ENCODE data around the gene TENM4.

Gene TENM4

DNA sequence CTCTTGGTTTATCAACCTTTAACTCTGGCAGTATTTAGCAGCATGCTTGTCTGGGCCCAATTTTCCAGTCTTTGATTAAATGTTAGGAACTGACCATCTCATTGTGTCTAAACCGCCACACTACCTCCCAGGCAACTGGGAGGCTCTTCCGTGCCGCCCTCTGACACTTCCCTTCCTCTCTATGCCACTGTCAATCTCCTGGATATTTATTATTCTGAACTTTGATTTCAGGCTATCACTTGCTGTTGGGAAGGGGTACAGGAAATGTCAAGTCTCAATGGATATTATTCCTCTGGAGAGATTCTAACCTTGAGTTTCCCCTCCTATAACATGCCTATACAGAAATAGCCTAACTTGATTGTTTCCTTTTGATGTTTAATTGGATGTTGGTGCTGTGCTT lies 643.3 kb downstream of the TENM4 start:
- no peak for DNase-seq

DNA sequence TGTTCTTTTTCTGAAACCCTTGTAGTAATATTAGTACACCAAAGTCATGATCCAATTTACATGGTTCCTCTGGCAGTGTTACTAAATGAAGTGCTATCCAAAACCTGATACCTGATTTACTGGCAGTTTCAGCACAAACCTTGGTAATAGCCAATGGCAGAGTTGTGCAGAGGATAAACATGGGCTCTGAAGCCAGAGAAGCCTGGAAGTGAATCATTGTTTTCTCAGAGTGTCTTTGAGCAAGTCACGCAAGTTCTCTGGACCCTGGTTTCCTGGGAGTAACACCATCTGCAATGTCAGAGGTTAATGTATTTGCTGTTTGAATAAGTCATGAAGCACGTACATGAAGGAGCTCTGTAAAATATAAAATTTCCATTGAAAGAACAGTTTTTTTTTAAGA lies 643.9 kb downstream of the TENM4 start:
- DNase-seq, result no peak

DNA sequence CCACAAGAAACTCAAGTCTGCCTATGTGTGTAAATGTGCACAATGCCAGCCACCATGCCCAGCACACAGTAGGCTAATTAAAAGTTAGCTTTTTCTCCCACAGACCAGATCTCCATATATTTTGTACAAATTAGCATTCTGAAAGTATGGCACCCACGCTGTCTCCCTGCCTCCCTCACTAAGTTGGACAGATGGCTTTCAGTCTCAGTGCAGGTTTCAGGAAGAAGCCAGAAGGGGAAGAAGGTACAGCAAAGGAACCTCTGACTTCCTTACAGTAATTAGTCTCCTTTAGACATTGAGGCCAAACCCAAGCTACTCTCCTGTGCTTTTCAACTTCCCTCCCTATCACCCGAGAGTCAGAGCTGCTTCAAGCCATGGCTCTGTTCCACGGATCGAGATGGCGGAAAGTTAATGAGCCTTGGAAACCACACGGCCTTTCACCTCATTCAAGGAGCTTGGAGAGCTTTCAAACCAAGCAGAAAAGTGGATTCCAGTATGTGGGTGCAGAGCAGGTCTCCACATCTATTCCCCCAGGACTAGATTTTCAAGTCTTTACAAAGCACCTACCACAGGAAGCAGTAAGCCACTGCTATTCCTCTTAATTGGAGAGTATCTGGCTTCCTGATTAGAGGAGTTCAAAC lies 645.1 kb downstream of the TENM4 start:
- no peak for DNase-seq

GRCh38 chr11:78791964-78792363 lies 648.9 kb downstream of the TENM4 start:
- DNase-seq, result no peak

DNA sequence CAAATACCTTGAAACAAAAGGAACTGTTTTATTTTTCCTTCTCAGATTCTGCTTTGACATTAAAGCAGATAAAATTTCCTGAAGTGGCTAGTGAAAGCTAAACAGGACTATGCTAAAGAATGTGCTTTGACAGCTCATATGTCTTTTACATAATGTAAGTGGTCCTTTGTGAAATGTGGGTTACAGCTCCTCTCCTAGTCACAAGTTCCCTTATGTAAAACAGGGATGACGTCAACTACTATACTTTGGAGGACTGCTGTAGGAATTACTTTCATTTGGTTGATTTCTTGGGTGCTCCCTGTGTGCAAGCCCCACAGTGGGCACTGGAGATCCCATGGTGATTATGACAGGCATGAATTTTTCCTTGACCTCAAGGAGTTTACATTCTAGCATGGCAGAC lies 649.6 kb downstream of the TENM4 start:
- no peak for DNase-seq

DNA sequence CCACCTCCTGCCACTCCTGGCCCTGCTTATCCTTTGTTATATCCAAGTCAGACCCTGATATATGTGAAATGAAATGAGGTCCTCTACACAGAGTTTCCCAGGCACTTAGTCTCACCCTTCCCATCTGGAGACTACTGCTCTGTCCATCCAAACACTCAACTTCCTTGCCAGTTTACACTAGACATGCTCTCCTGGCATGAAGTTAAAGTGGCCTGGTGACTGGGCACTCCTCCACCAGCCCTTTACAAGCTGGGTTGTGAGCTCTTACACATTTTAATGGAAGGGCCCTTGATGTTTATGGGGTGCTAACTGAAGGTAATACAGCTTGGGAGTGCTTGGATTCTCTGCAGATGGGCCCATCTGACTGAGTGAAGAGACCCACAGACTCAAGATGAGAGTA lies 650.0 kb downstream of the TENM4 start:
- DNase-seq, result no peak

- DNase-seq, result no peak
These were observed 651.5 kb downstream of the TENM4 start for GRCh38 chr11:78789375-78789774.

DNA sequence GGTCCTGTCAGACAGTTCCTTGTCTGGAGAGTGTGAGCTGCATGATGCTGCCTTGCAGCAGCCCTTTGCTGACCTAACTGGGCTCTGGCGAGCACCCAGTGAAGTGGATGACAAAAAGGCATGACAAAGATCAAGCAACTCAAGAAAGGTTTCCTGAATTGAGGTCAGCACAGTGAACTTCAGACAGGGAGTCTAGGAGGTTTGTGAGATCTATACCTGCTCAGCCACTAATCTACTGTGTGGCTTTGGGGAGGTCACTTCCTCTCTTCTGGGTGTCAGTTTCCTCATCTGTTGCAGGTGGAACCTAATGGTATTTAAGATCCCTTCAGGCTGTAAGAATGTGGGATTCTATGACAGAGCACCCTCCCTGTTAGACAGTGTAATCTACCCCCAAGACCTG lies 652.3 kb downstream of the TENM4 start:
- no peak for DNase-seq

DNA sequence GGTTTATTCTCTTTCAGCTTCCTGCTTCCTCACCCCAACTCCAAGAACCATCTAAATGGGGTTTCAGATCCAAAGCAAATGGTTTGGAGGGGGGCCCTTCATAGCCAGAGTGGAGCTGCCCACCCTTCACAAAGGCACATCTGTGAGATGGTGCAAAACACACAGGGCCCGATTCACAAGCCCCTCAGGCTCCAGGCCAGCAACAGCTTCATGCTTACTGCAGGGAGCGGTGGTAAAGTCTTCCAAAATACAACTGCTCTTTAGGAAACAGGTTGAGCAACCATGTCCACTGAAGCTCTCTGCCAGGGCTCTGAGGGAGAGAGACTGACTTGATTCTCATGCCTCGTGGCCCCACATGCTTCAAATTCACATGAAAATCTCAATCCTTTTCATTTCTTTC lies 653.1 kb downstream of the TENM4 start:
- DNase-seq, result no peak

- DNase-seq, result no peak
These were observed 654.1 kb downstream of the TENM4 start for GRCh38 chr11:78786746-78787145.

GRCh38 chr11:78786086-78786485 lies 654.7 kb downstream of the TENM4 start:
- DNase-seq, result no peak

DNA sequence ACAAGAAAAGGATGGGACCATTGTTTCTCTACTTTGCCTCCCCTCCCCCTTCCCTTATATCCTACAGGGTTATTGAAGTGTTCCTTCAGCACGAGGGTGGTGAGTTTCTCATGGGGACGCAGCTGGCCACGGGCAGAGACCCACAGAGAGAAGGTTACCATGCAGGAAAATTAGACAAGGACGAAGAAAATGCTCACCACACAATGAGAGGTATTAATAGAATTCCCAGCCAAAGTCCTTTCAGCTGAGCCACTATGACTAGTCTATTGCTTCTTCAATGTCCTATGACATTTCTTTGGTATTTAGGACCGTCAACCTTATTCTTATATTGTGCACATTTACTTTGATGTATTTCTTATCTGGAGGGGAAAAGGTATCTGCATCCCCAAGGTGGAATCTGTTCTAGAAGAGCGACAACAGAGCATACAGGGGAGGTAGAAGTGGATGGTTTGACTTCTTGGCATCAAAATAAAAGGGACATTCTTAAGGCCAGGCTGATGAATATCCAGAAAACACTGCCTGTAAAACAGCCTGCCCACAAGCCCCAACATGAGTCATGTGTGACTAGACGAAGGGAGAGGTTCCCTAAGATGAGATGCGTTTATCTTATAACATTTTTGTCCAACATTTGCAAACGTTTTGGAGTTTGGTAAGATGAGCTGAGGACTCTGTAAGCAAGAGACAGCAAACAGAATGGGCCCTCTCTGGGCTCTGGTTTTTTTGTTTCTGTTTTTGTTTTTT lies 656.3 kb downstream of the TENM4 start:
- DNase-seq, result no peak

DNA sequence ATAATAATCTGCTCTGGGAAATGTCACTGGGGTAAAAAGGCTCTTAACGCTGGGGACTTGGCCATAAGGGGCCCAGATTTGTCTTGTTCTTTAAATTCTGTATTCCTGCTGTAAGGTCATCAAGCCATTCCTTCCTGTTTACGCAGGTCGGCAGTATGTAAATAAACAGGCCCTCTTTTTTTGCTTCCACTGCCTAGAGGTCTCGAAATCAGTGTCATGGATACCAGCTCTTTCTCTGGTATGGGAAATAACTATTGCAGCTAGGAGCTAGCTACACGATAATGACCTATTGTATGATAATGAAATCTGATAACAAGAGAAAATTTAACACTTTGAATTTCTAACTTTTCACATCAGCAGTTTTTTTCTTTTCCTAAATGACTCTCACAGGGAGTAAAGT lies 657.0 kb downstream of the TENM4 start:
- DNase-seq, result no peak

DNA sequence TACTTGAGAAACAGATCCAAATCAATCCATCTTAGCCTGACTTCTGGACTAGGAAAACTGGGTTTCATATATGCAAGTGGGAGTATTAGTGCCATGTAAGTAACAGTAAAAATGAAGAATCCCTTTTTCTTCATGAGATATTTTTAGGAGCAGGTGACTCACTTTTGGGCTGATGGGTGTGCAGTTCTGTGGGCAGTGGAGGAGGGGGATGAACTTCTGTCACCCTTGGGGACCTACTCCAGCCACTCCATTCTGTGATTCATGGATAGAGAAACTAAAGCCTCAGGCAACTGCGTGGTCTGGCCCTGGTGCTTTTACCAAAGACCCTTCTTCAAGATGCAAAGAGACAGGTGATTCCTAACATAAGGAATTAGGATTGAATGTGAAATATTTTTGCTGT lies 657.5 kb downstream of the TENM4 start:
- DNase-seq, result no peak

DNA sequence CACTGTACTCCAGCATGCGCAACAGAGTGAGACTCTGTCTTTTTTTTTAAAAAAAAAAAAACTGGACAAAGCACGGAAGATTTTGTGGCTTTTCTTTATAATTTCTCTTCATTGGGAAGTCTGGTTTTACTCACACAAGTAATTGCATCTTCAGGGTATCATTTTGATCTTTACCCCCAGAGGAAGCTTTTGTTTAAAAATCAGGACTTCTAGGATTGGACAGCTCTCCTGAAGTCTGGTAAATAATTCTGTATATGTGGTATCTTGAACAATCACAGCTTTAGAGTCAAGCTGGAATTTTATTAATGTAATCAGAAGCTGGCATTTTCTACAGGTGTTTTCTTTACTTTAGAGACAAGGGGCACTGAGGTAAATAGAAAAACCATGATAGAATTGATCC lies 658.1 kb downstream of the TENM4 start:
- DNase-seq, result no peak

DNA sequence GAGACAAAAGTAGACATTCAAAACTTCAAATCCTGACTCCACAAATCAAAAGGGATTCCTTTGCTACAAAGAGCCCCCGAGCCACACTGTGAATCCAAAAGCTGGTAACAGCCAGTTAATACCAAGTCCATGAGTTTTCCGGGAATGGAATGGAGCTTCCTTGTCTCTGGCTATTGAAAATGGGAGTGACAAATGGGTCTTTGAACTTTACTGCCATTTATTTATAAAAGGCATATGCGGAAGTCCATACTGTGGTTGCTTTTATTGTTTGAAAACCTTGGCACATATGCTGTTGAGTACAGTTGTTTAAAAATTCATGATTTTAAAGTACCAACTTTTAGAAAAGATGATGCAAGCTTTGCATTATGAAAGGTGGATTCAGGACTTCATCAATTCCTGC lies 659.9 kb downstream of the TENM4 start:
- no peak for DNase-seq

- DNase-seq, result no peak
These were observed 667.3 kb downstream of the TENM4 start for GRCh38 chr11:78773492-78773891.

GRCh38 chr11:78773077-78773476 lies 667.8 kb downstream of the TENM4 start:
- no peak for DNase-seq

GRCh38 chr11:78772186-78772585 lies 668.6 kb downstream of the TENM4 start:
- DNase-seq, result no peak

- no peak for DNase-seq
These were observed 669.9 kb downstream of the TENM4 start for GRCh38 chr11:78770931-78771330.

DNA sequence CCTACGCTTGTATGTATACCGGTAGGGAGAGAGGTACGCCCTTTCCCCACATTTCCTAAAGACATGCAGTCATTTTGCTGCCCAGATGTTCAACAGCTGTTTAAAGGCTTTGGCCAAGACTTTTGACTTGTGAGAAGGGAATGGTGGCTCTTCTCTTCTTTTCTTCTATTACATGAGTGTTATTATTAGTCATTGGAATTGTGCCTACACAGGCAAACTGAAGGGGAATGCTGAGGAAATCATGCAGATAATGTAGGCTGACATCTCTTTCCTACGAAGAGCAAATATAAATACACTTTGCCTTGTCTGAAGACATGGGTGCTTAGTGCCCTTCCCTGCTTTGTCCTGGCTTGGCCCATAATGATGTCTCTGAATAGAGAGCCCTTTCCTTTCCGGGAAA lies 671.9 kb downstream of the TENM4 start:
- no peak for DNase-seq

GRCh38 chr11:78768345-78768744 lies 672.5 kb downstream of the TENM4 start:
- DNase-seq, result no peak

DNA sequence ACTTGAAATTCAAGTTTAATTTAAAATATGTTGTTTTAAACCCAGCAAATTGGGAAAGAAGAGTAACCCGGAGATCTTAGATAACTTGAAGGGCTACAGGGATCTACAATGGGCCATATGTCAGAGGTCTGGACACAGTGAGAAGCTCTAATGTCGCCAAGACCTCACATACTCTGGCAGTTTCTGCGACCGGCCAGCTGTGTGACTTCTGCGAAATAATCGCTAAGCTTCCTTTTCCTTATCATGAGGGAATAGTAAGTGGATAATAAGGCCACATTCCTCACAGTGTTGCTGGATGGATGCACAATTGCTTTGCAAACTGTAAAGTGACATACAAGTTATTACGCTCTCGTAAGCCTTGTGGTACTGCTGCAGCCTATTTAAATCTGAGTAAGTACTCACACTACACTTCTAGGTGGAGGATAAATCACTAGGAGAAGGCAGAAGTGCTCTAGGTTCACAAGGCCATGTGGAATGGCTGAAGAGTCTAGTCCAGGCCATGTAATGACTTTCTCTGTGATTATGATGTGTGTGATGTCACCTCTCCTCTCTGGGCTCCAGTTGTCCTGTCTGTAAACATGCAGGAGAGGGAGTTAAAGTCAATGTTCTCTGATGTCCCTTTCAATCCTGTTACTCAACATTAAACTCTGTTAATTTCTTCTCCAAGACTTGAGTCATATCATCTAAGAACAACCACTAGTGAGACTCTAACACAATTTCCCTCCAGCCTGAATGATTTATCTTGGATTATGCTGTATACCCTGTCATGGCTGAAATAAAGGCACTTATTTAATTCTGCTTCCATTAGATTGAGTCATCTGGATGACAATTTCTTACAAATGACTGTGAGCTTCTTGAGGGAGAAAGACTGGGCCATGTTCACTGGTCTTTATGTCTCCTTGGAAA lies 673.5 kb downstream of the TENM4 start:
- no peak for DNase-seq

GRCh38 chr11:78764946-78765345 lies 675.9 kb downstream of the TENM4 start:
- no peak for DNase-seq

All from NCI-H1694 (cell line).